Activated naive CD4-positive, alpha-beta T cell treated with anti-CD3 and anti-CD28 coated beads, Interleukin-2, amount 50 U/mL, for 24 hours (primary cell): ENCODE data around the gene LATS2.
"Not testable (repeated sequence)": the region's sequence is repeated elsewhere in the genome, so short reads cannot be mapped to it uniquely, and the experiment has no call there.

ENCODE experiments used
- H3K27ac Mint-ChIP-seq: one replicate; pipeline ENCODE4 v1.8.0; 2021; ENCODE audit warnings: mild to moderate bottlenecking, mixed read lengths
- H3K27me3 Mint-ChIP-seq: one replicate; pipeline ENCODE4 v1.8.0; 2021; ENCODE audit warnings: mixed read lengths
- H3K36me3 Mint-ChIP-seq: one replicate; pipeline ENCODE4 v1.8.0; 2021; ENCODE audit warnings: mixed read lengths
- H3K4me1 Mint-ChIP-seq: one replicate; pipeline ENCODE4 v1.8.0; 2021; ENCODE audit warnings: mixed read lengths
- H3K4me3 Mint-ChIP-seq: one replicate; pipeline ENCODE4 v1.8.0; 2021; ENCODE audit warnings: mild to moderate bottlenecking, mixed read lengths
- H3K9me3 Mint-ChIP-seq: one replicate; pipeline ENCODE4 v1.8.0; 2021; ENCODE audit warnings: mixed read lengths

LATS2 gene

GRCh38 chr13:20953245-20953931, 108.0 kb downstream of the LATS2 start:
- H3K36me3 Mint-ChIP-seq, result no peaks in the 10 kb centered on the region
- peaks cover 21% of the 10 kb centered on the region for H3K27me3 Mint-ChIP-seq
- no peak overlapping the region for H3K4me3 Mint-ChIP-seq
- H3K9me3 Mint-ChIP-seq, result no peaks in the 10 kb centered on the region
- H3K27ac Mint-ChIP-seq, result no peak overlapping the region
- no peaks in the 10 kb centered on the region for H3K4me1 Mint-ChIP-seq

- no peak overlapping the region for H3K27ac Mint-ChIP-seq
- H3K36me3 Mint-ChIP-seq, result no peaks in the 10 kb centered on the region
- H3K4me3 Mint-ChIP-seq, result no peak overlapping the region
- H3K9me3 Mint-ChIP-seq, result no peaks in the 10 kb centered on the region
- H3K4me1 Mint-ChIP-seq, result no peaks in the 10 kb centered on the region
- peaks cover 25% of the 10 kb centered on the region for H3K27me3 Mint-ChIP-seq
These were observed 108.5 kb downstream of the LATS2 start for GRCh38 chr13:20952838-20953237.

- peaks cover 35% of the 10 kb centered on the region for H3K27me3 Mint-ChIP-seq
- not testable (repeated sequence) for H3K36me3 Mint-ChIP-seq, H3K4me3 Mint-ChIP-seq, H3K9me3 Mint-ChIP-seq, H3K4me1 Mint-ChIP-seq, H3K27ac Mint-ChIP-seq
These were observed 113.4 kb downstream of the LATS2 start for GRCh38 chr13:20948001-20948400.

- Mint-ChIP-seq H3K4me3 (no peak overlapping the region), H3K4me1 (peaks cover 4% of the 10 kb centered on the region), H3K9me3 (no peaks in the 10 kb centered on the region), H3K27ac (no peak overlapping the region), H3K27me3 (peaks cover 33% of the 10 kb centered on the region), H3K36me3 (no peaks in the 10 kb centered on the region)
These were observed 115.4 kb downstream of the LATS2 start for GRCh38 chr13:20945952-20946383.

- Mint-ChIP-seq H3K4me3 (no peak overlapping the region), H3K27me3 (peaks cover 20% of the 10 kb centered on the region), H3K9me3 (no peaks in the 10 kb centered on the region), H3K36me3 (no peaks in the 10 kb centered on the region), H3K27ac (no peak overlapping the region), H3K4me1 (peaks cover 4% of the 10 kb centered on the region)
These were observed 118.3 kb downstream of the LATS2 start for GRCh38 chr13:20942938-20943559.

- not testable (repeated sequence) for H3K9me3 Mint-ChIP-seq, H3K4me1 Mint-ChIP-seq, H3K27ac Mint-ChIP-seq, H3K36me3 Mint-ChIP-seq, H3K4me3 Mint-ChIP-seq
- peaks cover 17% of the 10 kb centered on the region for H3K27me3 Mint-ChIP-seq
These were observed 120.9 kb downstream of the LATS2 start for GRCh38 chr13:20940511-20940910.

- Mint-ChIP-seq H3K4me1 (no peaks in the 10 kb centered on the region), H3K9me3 (no peaks in the 10 kb centered on the region), H3K4me3 (no peak overlapping the region), H3K27me3 (peaks cover 12% of the 10 kb centered on the region), H3K27ac (no peak overlapping the region), H3K36me3 (no peaks in the 10 kb centered on the region)
These were observed 121.3 kb downstream of the LATS2 start for GRCh38 chr13:20940083-20940482.

GRCh38 chr13:20939662-20940061, 121.7 kb downstream of the LATS2 start:
- H3K36me3 Mint-ChIP-seq, result no peaks in the 10 kb centered on the region
- no peak overlapping the region for H3K27ac Mint-ChIP-seq
- no peak overlapping the region for H3K4me3 Mint-ChIP-seq
- H3K9me3 Mint-ChIP-seq, result no peaks in the 10 kb centered on the region
- peaks cover 9% of the 10 kb centered on the region for H3K27me3 Mint-ChIP-seq
- no peaks in the 10 kb centered on the region for H3K4me1 Mint-ChIP-seq

- Mint-ChIP-seq H3K36me3 (no peaks in the 10 kb centered on the region), H3K27me3 (peaks cover 4% of the 10 kb centered on the region)
These were observed 123.1 kb downstream of the LATS2 start for GRCh38 chr13:20938302-20938701.

GRCh38 chr13:20927596-20928257, 133.7 kb downstream of the LATS2 start:
- Mint-ChIP-seq H3K4me3 (no peak overlapping the region), H3K27me3 (no peaks in the 10 kb centered on the region), H3K36me3 (no peaks in the 10 kb centered on the region), H3K27ac (no peak overlapping the region), H3K9me3 (no peaks in the 10 kb centered on the region), H3K4me1 (no peaks in the 10 kb centered on the region)

More at GRCh38 chr13:20938302-20938701, 123.1 kb downstream of the LATS2 start:
- no peak overlapping the region for H3K27ac Mint-ChIP-seq
- no peak overlapping the region for H3K4me3 Mint-ChIP-seq
- no peaks in the 10 kb centered on the region for H3K4me1 Mint-ChIP-seq
- no peaks in the 10 kb centered on the region for H3K9me3 Mint-ChIP-seq

- not testable (repeated sequence) for H3K27me3 Mint-ChIP-seq, H3K4me3 Mint-ChIP-seq, H3K4me1 Mint-ChIP-seq
These were observed 136.0 kb downstream of the LATS2 start for GRCh38 chr13:20925395-20925790.

GRCh38 chr13:20924758-20925394, 136.5 kb downstream of the LATS2 start:
- Mint-ChIP-seq H3K9me3 (no peaks in the 10 kb centered on the region), H3K27ac (no peak overlapping the region), H3K36me3 (no peaks in the 10 kb centered on the region), H3K4me1 (no peaks in the 10 kb centered on the region), H3K27me3 (no peaks in the 10 kb centered on the region), H3K4me3 (no peak overlapping the region)

More at GRCh38 chr13:20925395-20925790, 136.0 kb downstream of the LATS2 start:
- not testable (repeated sequence) for H3K27ac Mint-ChIP-seq, H3K9me3 Mint-ChIP-seq, H3K36me3 Mint-ChIP-seq

- no peaks in the 10 kb centered on the region for H3K4me1 Mint-ChIP-seq
- H3K9me3 Mint-ChIP-seq, result no peaks in the 10 kb centered on the region
- no peak overlapping the region for H3K27ac Mint-ChIP-seq
- H3K36me3 Mint-ChIP-seq, result no peaks in the 10 kb centered on the region
- H3K4me3 Mint-ChIP-seq, result no peak overlapping the region
- H3K27me3 Mint-ChIP-seq, result no peaks in the 10 kb centered on the region
These were observed 138.1 kb downstream of the LATS2 start for GRCh38 chr13:20923272-20923671.
